DND-41 (cell line): Measurements from ENCODE around the gene WDR7.

ENCODE experiments used
- EZH2 ChIP-seq: IDR thresholded peaks from 3 replicates; pipeline ENCODE4 v1.6.1; 2012; ENCODE audit warnings: borderline replicate concordance, low read depth, mild to moderate bottlenecking, moderate library complexity, low read length, inconsistent platforms; ENCODE audit not compliant: severe bottlenecking
- TF ChIP-seq, protein P1 (sequence below): IDR thresholded peaks from 2 replicates; pipeline ENCODE4 v1.5.1; 2012; ENCODE audit warnings: borderline replicate concordance, low read length, moderate library complexity, mild to moderate bottlenecking; ENCODE audit not compliant: poor library complexity, severe bottlenecking; ENCODE audit errors: extremely low read depth

DNA sequence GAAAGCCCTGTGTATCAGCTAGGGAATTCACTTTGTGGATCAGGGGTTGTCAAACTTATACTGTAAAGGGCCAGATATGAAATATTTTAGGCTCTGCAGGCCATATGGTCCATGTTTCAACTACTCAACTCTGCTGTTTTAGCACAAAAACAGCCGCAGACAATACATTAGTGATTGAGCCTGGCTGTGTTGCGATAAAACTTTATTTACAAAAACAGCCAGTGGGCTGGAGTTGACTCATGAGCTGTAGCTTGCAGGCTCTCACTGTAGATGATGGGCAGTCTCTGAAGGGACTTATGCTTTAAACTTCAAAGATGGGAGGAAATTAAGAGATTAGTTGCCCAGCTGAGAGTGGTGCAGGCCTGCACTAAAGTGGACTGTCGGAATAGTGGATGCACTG is 33.1 kb downstream of the WDR7 start:
- TF ChIP-seq, protein P1, sequence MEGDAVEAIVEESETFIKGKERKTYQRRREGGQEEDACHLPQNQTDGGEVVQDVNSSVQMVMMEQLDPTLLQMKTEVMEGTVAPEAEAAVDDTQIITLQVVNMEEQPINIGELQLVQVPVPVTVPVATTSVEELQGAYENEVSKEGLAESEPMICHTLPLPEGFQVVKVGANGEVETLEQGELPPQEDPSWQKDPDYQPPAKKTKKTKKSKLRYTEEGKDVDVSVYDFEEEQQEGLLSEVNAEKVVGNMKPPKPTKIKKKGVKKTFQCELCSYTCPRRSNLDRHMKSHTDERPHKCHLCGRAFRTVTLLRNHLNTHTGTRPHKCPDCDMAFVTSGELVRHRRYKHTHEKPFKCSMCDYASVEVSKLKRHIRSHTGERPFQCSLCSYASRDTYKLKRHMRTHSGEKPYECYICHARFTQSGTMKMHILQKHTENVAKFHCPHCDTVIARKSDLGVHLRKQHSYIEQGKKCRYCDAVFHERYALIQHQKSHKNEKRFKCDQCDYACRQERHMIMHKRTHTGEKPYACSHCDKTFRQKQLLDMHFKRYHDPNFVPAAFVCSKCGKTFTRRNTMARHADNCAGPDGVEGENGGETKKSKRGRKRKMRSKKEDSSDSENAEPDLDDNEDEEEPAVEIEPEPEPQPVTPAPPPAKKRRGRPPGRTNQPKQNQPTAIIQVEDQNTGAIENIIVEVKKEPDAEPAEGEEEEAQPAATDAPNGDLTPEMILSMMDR: no peak
- no peak for TF ChIP-seq EZH2
